GM21619 (cell line): Measurements from ENCODE around the gene ZNRF4.
"Not testable (repeated sequence)": the region's sequence is repeated elsewhere in the genome, so short reads cannot be mapped to it uniquely, and the experiment has no call there.

Source experiments
- ATAC-seq: cut with Tn5 transposase; IDR thresholded peaks from one replicate; pipeline ENCODE4 v1.9.1; 2021; ENCODE audit not compliant: unreplicated experiment

ZNRF4 gene

DNA sequence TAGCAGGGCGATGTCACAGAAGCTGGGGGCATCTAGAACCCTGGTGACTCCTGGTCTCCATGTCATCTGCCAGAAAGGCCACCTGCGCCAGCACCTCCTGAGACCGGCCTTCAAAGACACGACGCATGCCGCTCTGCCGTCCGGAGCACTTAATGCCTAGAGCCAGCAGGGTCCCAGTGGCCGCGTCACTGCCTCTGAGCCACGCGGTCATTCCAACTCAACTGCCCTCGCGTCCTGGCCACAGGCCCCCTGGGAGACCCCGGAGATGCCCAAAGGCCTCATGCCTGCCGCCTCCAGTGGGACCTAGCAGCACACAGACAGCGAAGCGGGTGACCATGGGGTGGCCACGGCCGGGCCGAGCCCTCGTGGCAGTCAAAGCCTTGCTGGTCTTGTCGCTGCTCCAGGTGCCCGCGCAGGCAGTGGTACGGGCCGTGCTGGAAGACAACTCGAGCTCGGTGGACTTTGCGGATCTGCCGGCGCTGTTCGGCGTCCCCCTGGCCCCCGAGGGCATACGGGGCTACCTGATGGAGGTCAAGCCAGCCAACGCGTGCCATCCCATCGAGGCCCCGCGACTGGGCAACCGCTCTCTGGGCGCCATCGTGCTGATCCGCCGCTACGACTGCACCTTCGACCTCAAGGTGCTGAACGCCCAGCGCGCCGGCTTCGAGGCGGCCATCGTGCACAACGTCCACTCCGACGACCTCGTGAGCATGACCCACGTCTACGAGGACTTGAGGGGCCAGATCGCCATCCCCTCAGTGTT lies at the start of gene ZNRF4:
Gene ZNRF4 (plus strand): TSS at position 51 of the 763 bp plus-strand sequence. CDS start 75 bp downstream, at position 126.
- no peak for ATAC-seq

- not testable (repeated sequence) for ATAC-seq
Measured at GRCh38 chr19:5406198-5406597, 49.0 kb upstream of the ZNRF4 start.

DNA sequence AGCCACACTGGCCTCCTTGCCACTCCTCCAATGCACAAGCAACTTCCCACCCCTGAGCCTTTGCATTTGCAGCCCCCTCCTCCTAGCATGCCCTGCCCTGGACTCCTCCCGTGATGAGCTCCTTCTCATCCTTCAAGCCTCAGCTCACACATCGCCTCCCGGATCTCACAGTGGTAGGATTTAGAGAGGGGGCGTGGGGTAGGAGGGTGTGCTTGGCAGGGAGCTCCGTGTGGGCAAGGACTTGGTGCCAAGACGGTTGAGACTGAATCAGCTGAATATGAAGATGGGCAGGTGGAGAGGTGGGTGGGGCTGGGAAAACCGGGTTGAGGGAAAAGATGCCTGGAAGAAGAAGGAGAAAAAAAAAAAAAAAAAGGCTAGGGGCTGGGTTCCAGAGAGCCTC lies 48.4 kb upstream of the ZNRF4 start:
- ATAC-seq: no peak

GRCh38 chr19:5407356-5407755 lies 47.9 kb upstream of the ZNRF4 start:
- no peak for ATAC-seq

- no peak for ATAC-seq
Measured at GRCh38 chr19:5417495-5418436, 37.5 kb upstream of the ZNRF4 start.

- no peak for ATAC-seq
Measured at GRCh38 chr19:5418677-5419076, 36.5 kb upstream of the ZNRF4 start.

GRCh38 chr19:5420953-5421352 lies 34.3 kb upstream of the ZNRF4 start:
- no peak for ATAC-seq

DNA sequence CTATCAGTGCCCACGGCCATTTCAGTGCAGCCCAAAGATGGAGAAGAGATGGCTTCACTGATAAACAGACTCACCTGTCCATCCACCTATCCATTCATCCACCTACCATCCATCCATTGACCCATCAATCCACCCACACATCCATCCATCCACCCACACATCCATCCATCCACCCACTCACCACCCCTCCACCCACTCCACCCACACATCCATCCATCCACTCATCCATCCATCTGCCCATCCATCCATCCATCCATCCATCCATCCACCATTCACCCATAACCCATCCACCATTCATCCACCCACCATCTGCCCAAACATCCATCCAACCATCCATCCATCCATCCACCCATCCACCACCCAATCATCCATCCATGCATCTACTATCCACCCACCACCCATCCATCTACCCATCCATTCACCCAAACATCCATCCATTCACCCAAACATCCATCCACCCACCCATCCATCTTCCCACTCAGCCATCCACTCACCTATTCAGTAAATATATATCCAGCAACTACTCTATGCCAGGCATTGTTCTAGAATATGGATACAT lies 31.6 kb upstream of the ZNRF4 start:
- no peak for ATAC-seq

DNA sequence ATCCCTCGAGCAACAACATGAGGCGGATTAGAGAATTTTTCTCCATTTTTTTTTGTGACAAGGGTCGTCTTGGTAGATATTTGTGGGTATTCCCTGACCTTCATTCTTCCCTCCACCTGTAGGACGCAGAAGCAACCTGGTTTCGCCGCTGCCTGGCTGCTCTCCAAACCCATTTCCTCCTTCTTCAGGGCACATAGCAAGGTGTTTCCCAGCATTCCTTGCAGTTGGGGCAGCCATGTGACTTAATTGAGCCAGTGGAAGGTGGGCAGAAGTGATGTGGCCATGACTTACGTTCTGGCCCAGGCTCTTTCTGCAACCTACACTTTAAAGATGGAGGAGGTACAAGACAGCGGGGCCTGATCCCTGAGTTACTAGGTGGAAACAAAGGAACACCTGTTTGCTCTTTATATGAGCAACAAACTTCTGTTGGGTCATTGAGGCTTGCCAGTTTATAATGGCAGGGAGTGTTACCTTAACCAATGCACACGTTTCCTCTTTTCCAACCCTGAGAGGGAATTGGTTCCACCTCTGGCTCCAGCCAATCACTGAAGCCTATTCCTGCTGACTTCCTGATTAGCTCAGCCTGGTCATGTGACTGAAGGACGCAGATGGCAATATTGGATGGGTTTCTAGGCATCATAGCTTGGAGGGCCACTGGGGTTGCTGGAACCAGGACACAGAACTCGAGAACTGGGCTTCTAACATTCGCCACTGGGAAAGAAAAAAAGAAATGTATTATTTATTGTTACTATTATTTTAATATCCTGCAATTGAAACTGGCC lies 30.8 kb upstream of the ZNRF4 start:
- no peak for ATAC-seq

GRCh38 chr19:5425260-5425659 lies 30.0 kb upstream of the ZNRF4 start:
- ATAC-seq: no peak

DNA sequence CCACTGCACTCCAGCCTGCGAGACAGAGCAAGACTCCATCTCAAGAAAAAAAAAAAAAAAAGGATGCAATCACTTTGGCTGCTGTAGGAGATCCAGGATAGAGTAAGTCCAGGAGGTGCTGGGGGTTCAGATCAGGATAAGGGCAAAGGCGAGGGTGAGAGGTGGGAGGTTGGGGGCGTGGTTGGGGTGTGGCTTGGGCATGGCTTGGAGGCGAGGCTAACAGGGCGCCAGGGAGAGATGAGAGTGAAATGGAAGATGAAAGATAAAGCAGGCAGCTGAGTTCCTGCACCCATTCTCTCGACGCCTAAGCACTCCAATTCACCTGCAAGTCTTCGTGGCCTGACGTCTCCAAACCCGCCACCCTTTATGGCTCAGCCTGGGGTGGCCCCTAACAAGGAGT lies 25.0 kb upstream of the ZNRF4 start:
- no peak for ATAC-seq

- ATAC-seq: no peak
Measured at GRCh38 chr19:5432687-5433086, 22.5 kb upstream of the ZNRF4 start.

- ATAC-seq: no peak
Measured at GRCh38 chr19:5434351-5434917, 20.8 kb upstream of the ZNRF4 start.

DNA sequence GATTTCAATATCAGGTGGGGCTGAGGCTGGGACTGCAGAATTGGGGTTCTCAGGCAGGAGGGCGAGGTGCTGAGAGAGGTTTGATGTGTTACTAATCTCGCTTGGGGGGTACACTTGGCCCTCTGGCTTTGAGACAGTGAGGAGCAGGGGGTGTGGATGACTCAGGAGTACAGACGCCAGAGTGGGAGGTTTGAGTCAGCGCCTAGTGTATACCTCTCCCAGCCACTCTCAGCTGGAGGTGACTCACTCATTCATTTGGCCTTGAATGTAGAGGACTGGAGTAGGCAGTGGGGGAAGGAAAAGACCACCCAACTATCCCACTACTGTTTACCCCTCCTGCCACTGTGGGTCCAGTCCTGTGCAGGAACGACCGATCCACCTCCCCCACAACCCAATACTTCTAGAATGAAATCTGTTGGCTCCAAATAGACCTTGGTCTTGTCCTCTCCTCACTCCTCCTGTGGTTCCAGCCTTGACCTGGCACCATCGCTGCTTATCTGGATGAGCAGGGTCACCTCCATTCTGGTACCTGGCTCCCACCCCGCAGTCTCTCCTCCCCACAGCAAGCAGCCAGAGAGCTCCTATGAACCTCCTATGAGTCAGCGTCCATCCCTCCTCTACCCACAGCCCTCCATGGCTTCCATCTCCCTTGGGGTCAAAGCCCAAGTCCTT lies 20.1 kb upstream of the ZNRF4 start:
- no peak for ATAC-seq

DNA sequence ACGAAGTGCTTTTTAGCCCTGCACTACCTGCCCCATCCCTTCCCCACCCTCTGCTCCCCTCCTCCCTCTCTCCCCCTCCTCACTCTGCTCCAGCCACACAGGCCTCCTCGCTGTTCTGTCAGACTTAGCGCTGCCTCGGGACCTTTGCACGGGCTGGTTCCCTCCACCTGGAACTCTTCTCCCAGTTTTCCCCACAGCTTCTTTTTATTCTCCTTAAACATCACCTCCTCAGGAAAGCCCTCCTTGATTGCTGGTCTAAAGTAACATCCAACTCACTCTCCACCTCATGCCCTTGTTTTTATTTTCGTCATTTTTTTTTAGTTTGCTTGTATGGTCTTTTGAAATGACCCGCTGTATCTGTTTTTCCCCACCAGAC lies 19.6 kb upstream of the ZNRF4 start:
- ATAC-seq: no peak

DNA sequence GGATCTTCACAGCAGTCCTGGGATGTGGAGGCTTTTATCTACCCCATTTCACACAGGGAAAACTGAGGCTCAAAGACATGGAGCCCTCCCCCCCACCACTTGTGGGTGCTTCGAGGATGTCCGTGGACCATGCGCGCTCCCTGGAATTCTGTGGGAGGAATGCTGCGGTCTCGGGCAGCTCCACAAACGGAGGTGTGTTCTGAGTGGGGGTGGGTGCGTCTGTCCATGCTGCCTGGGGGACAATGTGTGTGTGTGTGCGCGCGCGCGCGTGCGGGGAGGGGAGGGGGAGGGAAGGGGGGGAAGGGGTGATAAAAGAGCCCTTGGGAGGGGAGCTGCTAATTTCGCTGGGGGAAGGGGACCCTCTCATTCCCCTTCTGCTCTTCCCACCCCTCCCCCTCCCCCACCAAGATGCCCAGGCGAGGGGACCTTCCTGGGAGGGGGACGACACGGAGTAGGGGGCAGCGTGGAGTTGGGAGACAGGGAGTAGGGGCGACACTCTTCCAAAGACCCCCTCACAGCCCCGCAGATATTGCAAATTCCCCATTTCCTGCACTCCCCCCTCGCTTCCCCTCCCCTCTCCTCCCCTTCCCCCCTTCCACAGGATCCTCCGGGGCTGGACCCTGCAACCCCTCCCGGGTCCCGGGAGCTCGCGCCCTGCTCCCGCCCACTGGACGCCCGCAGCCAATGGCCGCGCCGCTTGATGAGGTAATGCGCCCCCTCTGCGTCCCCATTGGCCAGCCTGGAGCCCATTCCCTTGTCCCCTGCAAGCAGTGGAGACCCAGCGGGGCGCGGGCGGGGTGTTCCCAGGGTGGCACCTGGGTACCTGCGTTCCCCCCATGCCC lies 18.9 kb upstream of the ZNRF4 start:
- no peak for ATAC-seq

- ATAC-seq: no peak
Measured at GRCh38 chr19:5436948-5437306, 18.3 kb upstream of the ZNRF4 start.

- ATAC-seq: not testable (repeated sequence)
Measured at GRCh38 chr19:5438756-5439155, 16.5 kb upstream of the ZNRF4 start.

DNA sequence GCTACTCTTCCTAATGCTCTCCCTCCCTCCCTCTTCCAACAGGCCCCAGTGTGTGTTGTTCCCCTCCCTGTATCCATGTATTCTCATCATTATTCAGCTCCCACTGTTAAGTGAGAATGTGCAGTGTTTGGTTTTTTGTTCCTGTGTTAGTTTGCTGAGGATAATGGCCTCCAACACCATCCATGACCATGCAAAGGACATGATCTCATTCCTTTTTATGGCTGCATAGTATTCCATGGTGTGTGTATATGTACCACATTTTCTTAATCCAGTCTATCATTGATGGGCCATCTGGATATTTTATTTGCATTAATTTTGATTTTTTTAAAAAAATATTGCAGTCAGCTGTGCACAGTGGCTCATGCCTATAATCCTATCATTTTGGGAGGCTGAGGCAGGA lies 15.8 kb upstream of the ZNRF4 start:
- ATAC-seq: no peak
